Activated naive CD8-positive, alpha-beta T cell treated with anti-CD3 and anti-CD28 coated beads, Interleukin-2, amount 50 U/mL, for 16 hours (primary cell): ENCODE data around the gene KAZN.
"Not testable (repeated sequence)": the region's sequence is repeated elsewhere in the genome, so short reads cannot be mapped to it uniquely, and the experiment has no call there.

Source experiments
- DNase-seq: peaks from one replicate; pipeline ENCODE4 v3.0.0-alpha.2; 2020; ENCODE audit warnings: low read depth, low spot score

KAZN gene

GRCh38 chr1:14954210-14954609, 355.7 kb downstream of the KAZN start:
- DNase-seq = no peak

- DNase-seq = no peak
These were observed 356.4 kb downstream of the KAZN start for GRCh38 chr1:14954930-14955329.

GRCh38 chr1:14955402-14955801, 356.9 kb downstream of the KAZN start:
- DNase-seq = no peak

GRCh38 chr1:14955976-14956375, 357.5 kb downstream of the KAZN start:
- no peak for DNase-seq

- no peak for DNase-seq
These were observed 358.2 kb downstream of the KAZN start for GRCh38 chr1:14956579-14957195.

- no peak for DNase-seq
These were observed 359.1 kb downstream of the KAZN start for GRCh38 chr1:14957375-14958098.

GRCh38 chr1:14958249-14959058, 360.0 kb downstream of the KAZN start:
- DNase-seq = no peak

GRCh38 chr1:14959059-14959694, 360.7 kb downstream of the KAZN start:
- DNase-seq = no peak

GRCh38 chr1:14961661-14962267, 363.3 kb downstream of the KAZN start:
- DNase-seq = no peak

GRCh38 chr1:14962407-14962806, 363.9 kb downstream of the KAZN start:
- DNase-seq = no peak

- not testable (repeated sequence) for DNase-seq
These were observed 365.6 kb downstream of the KAZN start for GRCh38 chr1:14963791-14964710.

GRCh38 chr1:14964711-14965055, 366.2 kb downstream of the KAZN start:
- no peak for DNase-seq

GRCh38 chr1:14968251-14968851, 369.9 kb downstream of the KAZN start:
- no peak for DNase-seq

GRCh38 chr1:14969006-14969405, 370.5 kb downstream of the KAZN start:
- DNase-seq = no peak

GRCh38 chr1:14970115-14970798, 371.8 kb downstream of the KAZN start:
- no peak for DNase-seq

- no peak for DNase-seq
These were observed 372.3 kb downstream of the KAZN start for GRCh38 chr1:14970799-14971141.

GRCh38 chr1:14971221-14971620, 372.7 kb downstream of the KAZN start:
- no peak for DNase-seq

GRCh38 chr1:14972107-14972506, 373.6 kb downstream of the KAZN start:
- DNase-seq = no peak

- DNase-seq = no peak
These were observed 375.3 kb downstream of the KAZN start for GRCh38 chr1:14973773-14974172.

GRCh38 chr1:14974361-14974760, 375.9 kb downstream of the KAZN start:
- no peak for DNase-seq
